ENCODE data around the gene TRAF3IP3. TPM values are rescaled to one million over a fixed set of nuclear protein-coding genes. Genes with fewer than 3 reads are reported as not detected.

TRAF3IP3 gene
- total and polyA plus RNA-seq, 2 of the 13 experiments (the other 11 are each of a cell fraction or from before 2014, with no cell fraction given) = not detected

DNA sequence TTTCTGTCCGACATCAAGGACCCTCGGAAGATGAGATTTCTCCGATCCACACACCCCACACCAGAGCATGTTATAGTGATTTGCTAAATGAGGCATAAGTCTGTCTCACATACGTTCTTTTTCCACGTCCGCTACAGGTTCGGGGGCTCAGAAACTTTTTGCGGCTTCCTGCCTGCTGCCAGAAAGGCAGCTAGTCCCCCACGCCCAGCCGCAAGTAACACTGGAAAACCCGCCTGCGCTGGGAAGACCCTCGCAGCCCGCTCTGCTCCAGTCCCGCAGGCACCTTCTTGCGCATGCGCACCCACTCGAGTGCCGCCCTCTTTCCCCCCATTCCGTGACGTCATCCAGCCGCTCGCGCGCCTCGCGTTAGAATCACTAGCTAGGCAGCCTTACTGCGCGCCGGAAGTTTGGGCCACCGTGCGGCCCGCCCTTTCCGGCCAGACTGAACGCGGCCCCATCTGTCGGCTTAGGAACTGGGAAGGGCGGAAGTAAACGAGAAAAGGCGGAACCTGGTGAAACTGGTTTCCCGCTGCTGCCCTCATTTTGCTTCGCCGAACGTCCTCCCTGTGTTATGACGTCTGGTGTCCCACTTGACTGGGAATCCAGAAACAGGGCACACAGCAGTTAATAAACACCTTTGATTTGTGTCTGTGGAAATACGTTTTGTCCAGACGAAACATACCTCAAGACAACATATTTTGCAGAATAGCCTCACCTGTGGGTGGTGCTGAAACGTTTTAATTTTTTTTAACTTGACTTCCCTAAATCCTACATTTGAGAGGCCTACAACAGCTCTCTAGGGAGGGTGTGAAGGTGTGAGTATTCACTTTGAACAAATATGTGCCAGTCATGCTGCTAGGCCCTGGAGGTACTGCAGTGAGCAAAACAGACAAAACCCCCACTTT, 28.7 kb downstream of the TRAF3IP3 start, which contains the start of gene C1orf74 (continued):
- TF ChIP-seq, protein P1, sequence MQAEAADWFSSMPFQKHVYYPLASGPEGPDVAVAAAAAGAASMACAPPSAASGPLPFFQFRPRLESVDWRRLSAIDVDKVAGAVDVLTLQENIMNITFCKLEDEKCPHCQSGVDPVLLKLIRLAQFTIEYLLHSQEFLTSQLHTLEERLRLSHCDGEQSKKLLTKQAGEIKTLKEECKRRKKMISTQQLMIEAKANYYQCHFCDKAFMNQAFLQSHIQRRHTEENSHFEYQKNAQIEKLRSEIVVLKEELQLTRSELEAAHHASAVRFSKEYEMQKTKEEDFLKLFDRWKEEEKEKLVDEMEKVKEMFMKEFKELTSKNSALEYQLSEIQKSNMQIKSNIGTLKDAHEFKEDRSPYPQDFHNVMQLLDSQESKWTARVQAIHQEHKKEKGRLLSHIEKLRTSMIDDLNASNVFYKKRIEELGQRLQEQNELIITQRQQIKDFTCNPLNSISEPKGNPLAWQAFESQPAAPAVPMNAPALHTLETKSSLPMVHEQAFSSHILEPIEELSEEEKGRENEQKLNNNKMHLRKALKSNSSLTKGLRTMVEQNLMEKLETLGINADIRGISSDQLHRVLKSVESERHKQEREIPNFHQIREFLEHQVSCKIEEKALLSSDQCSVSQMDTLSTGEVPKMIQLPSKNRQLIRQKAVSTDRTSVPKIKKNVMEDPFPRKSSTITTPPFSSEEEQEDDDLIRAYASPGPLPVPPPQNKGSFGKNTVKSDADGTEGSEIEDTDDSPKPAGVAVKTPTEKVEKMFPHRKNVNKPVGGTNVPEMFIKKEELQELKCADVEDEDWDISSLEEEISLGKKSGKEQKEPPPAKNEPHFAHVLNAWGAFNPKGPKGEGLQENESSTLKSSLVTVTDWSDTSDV (CRISPR knock-in tag; IDR thresholded peaks at IDR 0.05) = no peak
- TF ChIP-seq, protein P2, sequence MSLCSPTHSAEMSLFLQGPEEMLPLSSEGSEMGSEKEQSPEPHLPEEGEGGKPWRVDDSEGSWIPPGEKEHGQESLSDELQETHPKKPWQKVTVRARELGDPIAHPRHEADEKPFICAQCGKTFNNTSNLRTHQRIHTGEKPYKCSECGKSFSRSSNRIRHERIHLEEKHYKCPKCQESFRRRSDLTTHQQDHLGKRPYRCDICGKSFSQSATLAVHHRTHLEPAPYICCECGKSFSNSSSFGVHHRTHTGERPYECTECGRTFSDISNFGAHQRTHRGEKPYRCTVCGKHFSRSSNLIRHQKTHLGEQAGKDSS (CRISPR knock-in tag; IDR thresholded peaks at IDR 0.05; ENCODE audit: borderline replicate concordance, low read depth) = no peak; the same call in 1 of the 2 replicates
- TF ChIP-seq, protein P3, sequence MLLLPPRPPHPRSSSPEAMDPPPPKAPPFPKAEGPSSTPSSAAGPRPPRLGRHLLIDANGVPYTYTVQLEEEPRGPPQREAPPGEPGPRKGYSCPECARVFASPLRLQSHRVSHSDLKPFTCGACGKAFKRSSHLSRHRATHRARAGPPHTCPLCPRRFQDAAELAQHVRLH (CRISPR knock-in tag; IDR thresholded peaks at IDR 0.05; ENCODE audit: borderline replicate concordance, low read depth) = no peak
- TF ChIP-seq, protein P4, sequence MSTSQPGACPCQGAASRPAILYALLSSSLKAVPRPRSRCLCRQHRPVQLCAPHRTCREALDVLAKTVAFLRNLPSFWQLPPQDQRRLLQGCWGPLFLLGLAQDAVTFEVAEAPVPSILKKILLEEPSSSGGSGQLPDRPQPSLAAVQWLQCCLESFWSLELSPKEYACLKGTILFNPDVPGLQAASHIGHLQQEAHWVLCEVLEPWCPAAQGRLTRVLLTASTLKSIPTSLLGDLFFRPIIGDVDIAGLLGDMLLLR (CRISPR knock-in tag; IDR thresholded peaks at IDR 0.05) = peak; percentile 55; the same call in 1 of the 2 replicates
- TF ChIP-seq ONECUT2 (CRISPR knock-in tag; IDR thresholded peaks at IDR 0.05) (no peak), MIXL1 (CRISPR knock-in tag; IDR thresholded peaks at IDR 0.05) (no peak), ZFP90 (CRISPR knock-in tag; IDR thresholded peaks at IDR 0.05; ENCODE audit: borderline replicate concordance) (0 out of 2 replicates have a peak, but pooled peaks have one; percentile 16), ZNF274 (CRISPR knock-in tag; IDR thresholded peaks at IDR 0.05) (no peak), FOSL1 (CRISPR knock-in tag; IDR thresholded peaks at IDR 0.05; ENCODE audit: borderline replicate concordance) (no peak), SP1 (IDR thresholded peaks at IDR 0.05) (no peak), SP1 (CRISPR knock-in tag; IDR thresholded peaks at IDR 0.05) (peak; percentile 63), IKZF4 (CRISPR knock-in tag; IDR thresholded peaks at IDR 0.05; ENCODE audit: borderline replicate concordance, low read depth, not compliant biosample characterization) (no peak)
- TF ChIP-seq, protein P5, sequence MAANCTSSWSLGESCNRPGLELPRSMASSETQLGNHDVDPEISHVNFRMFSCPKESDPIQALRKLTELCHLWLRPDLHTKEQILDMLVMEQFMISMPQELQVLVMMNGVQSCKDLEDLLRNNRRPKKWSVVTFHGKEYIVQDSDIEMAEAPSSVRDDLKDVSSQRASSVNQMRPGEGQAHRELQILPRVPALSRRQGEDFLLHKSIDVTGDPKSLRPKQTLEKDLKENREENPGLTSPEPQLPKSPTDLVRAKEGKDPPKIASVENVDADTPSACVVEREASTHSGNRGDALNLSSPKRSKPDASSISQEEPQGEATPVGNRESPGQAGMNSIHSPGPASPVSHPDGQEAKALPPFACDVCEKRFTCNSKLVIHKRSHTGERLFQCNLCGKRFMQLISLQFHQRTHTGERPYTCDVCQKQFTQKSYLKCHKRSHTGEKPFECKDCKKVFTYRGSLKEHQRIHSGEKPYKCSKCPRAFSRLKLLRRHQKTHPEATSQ (CRISPR knock-in tag; IDR thresholded peaks at IDR 0.05; ENCODE audit: borderline replicate concordance) = no peak
- TF ChIP-seq, protein P6, sequence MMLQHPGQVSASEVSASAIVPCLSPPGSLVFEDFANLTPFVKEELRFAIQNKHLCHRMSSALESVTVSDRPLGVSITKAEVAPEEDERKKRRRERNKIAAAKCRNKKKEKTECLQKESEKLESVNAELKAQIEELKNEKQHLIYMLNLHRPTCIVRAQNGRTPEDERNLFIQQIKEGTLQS (CRISPR knock-in tag; IDR thresholded peaks at IDR 0.05) = no peak
- TF ChIP-seq, protein P7, sequence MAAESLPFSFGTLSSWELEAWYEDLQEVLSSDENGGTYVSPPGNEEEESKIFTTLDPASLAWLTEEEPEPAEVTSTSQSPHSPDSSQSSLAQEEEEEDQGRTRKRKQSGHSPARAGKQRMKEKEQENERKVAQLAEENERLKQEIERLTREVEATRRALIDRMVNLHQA (CRISPR knock-in tag; IDR thresholded peaks at IDR 0.05) = no peak
- TF ChIP-seq, protein P8, sequence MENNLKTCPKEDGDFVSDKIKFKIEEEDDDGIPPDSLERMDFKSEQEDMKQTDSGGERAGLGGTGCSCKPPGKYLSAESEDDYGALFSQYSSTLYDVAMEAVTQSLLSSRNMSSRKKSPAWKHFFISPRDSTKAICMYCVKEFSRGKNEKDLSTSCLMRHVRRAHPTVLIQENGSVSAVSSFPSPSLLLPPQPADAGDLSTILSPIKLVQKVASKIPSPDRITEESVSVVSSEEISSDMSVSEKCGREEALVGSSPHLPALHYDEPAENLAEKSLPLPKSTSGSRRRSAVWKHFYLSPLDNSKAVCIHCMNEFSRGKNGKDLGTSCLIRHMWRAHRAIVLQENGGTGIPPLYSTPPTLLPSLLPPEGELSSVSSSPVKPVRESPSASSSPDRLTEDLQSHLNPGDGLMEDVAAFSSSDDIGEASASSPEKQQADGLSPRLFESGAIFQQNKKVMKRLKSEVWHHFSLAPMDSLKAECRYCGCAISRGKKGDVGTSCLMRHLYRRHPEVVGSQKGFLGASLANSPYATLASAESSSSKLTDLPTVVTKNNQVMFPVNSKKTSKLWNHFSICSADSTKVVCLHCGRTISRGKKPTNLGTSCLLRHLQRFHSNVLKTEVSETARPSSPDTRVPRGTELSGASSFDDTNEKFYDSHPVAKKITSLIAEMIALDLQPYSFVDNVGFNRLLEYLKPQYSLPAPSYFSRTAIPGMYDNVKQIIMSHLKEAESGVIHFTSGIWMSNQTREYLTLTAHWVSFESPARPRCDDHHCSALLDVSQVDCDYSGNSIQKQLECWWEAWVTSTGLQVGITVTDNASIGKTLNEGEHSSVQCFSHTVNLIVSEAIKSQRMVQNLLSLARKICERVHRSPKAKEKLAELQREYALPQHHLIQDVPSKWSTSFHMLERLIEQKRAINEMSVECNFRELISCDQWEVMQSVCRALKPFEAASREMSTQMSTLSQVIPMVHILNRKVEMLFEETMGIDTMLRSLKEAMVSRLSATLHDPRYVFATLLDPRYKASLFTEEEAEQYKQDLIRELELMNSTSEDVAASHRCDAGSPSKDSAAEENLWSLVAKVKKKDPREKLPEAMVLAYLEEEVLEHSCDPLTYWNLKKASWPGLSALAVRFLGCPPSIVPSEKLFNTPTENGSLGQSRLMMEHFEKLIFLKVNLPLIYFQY (CRISPR knock-in tag; IDR thresholded peaks at IDR 0.05; ENCODE audit: borderline replicate concordance) = no peak
- TF ChIP-seq, protein P9, sequence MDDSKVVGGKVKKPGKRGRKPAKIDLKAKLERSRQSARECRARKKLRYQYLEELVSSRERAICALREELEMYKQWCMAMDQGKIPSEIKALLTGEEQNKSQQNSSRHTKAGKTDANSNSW (CRISPR knock-in tag; IDR thresholded peaks at IDR 0.05; ENCODE audit: borderline replicate concordance) = no peak

Data from HepG2 (cell line).